Globus pallidus (tissue), 1 donor: Measurements from ENCODE around the gene INCENP.

Experiments used
- DNase-seq: peaks from one replicate; pipeline ENCODE4 v3.0.0-alpha.2; 2015; ENCODE audit warnings: low spot score

INCENP gene

DNA sequence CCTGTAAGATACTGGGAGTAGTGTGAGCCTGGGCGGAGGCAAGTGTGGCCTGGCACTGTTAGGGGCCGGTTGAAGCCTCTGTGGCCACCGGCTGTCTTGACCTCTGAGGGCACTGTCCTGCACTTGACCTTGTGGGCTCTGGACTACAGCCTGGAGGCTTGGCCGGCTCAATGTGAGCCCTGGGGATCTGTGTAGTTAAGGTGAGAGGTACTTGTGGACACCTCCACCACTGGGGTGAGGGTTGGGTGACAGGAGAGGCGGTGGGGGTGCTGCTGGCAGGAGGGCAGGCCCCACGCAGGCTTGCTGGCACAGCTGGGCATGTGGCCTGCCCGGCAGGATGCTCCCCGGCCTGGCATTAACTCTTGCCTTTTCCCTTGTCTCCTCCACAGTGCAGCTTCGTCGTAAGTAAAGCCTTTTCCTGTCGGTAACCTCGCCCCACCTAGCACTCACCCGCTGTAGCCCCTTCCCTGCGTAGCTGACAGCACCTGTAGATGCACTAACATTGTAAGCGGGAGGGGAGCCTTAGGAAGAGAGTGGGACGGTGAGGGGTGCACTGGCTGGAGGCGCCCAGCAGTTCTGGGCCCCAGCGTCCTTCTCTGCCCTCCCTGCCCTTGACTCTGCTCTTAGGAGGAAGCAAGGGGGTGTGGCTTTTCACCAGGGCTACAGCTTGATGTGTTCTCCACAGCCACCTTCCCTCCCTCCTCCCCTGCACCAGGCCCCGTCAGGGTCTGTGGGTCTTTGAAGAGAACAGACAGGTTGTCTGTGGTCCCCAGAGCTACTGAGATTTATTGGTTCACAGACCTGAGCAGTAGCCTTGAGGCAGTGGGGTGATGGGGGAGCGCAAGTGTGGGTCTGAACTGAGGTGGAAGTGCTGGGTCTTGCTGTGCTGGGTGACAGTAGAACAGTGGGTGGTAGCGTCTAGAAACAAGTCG lies 17.6 kb downstream of the INCENP start:
- DNase-seq = no peak

- DNase-seq = no peak
Measured at GRCh38 chr11:62142043-62142375, 18.2 kb downstream of the INCENP start.

- peak; percentile 57 for DNase-seq
Measured at GRCh38 chr11:62142921-62143320, 19.1 kb downstream of the INCENP start.

GRCh38 chr11:62143727-62144126 lies 19.9 kb downstream of the INCENP start:
- DNase-seq = no peak

- DNase-seq = no peak
Measured at GRCh38 chr11:62144641-62145255, 20.9 kb downstream of the INCENP start.

DNA sequence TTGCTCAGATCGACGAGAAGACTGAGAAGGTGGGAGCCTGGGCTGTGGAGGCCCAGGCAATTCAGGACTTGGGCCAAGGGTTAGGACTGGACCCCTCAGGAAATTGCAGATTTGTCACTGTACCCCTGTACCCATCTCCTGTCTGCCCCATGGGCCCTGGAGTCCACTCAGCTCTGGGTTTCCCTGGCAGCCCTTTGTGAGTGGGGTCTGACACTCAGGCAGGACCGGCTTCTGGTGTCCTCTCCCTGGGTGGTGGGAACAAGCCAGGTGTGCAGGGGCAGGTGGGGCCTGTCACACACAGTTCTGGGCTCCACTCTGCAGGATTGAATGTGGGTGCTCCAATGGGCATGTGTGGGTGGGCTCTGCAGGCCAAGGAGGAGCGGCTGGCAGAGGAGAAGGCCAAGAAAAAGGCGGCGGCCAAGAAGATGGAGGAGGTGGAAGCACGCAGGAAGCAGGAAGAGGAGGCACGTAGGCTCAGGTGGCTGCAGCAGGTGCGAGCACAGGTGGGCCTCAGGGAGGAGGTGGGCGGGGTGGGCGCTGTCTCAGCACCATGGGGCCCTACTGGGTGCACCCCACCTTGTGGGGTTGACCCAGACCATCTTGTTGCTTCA lies 21.6 kb downstream of the INCENP start:
- DNase-seq = no peak

DNA sequence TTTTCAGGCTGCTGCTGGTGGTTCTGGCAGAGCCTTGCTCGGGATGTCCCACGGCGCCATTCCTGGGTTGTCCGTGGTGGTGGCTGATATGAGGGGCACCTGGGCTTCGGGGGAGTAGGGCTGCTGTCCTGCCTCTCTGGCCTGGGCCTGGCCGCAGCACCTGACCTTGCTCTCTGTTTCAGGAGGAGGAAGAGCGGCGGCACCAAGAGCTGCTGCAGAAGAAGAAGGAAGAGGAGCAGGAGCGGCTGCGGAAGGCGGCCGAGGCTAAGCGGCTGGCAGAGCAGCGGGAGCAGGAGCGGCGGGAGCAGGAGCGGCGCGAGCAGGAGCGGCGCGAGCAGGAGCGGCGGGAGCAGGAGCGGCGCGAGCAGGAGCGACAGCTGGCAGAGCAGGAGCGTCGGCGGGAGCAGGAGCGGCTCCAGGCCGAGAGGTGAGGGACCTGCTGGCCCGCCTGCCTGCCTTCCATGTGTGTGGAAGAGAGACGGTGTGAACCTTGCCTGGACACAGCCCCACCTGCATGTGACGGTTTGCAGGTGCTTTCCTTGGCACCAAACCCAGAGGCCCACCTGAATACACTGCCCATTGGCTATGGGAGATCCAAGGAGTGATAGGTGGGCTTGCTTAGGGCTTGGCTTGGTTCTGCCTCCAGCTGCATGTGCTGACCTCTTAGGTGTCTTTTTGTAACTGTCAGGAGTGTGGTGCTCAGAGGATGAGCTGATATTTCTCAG lies 22.8 kb downstream of the INCENP start:
- no peak for DNase-seq

DNA sequence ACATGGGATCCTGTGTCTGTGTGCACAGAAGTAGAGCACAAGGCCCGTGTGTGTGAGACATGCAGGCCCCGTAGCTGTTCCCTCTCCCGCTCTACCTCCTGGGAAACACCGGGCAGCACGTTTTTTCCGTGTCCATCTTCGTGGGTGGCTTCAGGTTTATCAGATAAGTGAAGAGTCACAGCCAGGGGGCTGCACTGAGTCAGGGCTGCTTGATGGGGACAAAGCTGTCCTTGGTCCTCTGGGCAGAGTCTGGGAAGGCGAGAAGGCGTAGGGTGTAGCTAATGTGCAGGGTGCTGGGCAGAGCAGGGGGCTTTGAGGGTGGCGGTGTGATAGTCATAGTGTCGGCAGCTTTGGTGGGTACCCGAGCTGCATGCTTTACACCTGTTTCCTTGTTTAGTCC lies 23.7 kb downstream of the INCENP start:
- DNase-seq = no peak

DNA sequence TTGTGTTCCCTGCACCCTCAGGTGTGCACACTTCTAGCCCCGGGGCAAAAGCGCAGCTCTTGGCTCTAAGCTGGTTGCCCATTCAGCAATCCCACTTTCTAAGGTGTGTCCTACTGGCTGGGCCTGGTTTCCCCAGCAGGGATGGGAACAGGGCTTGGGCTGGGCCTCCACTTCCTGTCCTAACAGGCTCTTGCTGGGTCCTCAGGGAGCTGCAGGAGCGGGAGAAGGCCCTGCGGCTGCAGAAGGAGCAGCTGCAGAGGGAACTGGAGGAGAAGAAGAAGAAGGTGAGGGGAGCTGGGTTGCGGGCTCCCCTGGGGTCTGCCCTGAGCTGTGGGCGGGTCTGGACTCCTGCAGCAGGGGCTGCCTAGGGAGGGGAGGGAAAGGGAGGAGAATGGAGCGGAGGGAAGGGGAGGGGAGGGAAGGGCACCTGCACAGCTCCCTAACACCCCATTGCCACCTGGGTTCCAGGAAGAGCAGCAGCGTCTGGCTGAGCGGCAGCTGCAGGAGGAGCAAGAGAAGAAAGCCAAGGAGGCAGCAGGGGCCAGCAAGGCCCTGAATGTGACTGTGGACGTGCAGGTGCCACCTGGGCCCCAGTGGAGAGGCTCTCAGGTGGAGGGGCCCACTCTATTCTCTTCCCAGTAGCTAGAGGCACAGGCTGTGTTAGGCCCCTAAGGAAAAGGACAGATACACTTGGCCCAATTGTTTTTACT lies 24.6 kb downstream of the INCENP start:
- DNase-seq = no peak

DNA sequence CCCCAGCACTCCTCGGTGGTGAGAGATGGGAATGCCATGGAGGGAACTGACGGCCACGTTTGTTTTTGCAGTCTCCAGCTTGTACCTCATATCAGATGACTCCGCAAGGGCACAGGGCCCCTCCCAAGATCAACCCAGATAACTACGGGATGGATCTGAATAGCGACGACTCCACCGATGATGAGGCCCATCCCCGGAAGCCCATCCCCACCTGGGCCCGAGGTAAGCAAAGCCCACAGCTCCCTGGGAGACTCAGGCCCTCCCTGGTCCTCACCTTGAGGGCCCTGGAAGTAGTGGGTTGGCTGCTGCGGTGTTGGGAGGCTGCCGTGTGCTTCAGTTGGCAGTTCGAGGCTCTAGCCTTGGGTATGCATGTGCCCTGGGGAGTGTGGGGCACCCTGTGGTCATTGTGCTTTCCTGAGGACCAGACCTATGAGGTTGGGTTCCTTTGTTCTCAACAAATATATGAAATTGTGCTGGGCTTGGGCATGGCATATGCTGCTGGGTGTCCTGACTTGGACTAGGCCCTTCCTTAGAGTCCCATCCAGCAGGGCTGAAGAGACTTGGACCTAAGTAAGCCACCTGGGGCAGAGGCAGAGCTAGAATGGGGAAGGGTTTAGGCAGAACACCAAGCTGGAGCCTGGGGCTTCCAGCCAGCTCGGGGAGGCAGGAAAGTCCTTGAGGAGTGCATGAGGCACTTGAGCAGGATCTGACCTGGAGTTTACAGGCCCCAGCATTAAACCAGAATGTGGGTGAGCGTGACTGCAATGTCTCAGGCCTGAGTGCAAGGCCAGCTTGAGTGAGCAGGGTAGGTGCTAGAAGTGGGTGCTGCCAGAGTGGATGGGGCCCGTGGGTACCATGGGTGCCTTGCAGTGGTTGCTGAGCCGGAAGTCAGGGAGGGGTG lies 26.4 kb downstream of the INCENP start:
- no peak for DNase-seq

GRCh38 chr11:62150887-62151736 lies 27.3 kb downstream of the INCENP start:
- DNase-seq = no peak

DNA sequence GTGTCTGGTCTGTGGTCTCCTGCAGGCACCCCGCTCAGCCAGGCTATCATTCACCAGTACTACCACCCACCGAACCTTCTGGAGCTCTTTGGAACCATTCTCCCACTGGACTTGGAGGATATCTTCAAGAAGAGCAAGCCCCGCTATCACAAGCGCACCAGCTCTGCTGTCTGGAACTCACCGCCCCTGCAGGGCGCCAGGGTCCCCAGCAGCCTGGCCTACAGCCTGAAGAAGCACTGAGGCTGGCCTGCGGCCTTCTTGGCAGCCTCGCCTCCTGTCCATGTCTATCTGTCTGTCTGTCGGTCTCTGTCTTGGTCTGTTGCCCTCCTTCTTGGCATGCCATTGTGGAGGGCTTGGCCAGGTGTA lies 27.9 kb downstream of the INCENP start:
- no peak for DNase-seq

GRCh38 chr11:62152245-62153086 lies 28.7 kb downstream of the INCENP start:
- no peak for DNase-seq

DNA sequence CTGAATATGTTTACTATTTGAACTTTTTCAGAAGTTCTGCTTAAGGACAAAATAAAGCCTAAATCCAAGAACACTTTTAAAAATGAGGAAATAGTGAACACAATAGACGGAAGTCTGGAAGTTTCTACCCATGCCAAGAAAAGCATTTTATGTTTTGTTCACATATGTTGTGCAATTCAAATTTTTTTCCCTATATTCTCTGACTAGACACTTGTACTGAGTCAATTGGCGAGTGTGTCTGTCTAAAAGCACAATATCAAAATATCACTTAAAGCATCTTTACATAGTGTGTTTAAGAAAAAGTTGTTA lies 29.2 kb downstream of the INCENP start:
- DNase-seq = no peak

GRCh38 chr11:62153617-62154016 lies 29.8 kb downstream of the INCENP start:
- DNase-seq = no peak

DNA sequence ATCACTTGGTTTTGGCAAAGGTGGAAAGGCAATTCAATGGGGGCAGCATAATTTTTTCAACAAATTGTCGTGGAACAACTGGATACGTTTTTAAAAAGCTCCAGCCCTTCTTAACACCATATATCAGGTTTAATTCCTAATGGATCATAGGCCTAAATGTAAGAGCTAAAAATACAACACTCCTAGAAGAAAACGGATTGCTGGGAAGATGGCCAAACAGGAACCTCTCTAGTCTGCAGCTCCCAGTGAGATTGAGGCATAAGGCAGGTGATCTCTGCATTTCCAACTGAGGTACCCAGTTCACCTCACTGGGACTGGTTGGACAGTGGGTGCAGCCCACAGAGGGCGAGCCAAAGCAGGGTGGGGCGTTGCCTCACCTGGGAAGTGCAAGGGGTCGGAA lies 33.8 kb downstream of the INCENP start:
- DNase-seq = no peak

DNA sequence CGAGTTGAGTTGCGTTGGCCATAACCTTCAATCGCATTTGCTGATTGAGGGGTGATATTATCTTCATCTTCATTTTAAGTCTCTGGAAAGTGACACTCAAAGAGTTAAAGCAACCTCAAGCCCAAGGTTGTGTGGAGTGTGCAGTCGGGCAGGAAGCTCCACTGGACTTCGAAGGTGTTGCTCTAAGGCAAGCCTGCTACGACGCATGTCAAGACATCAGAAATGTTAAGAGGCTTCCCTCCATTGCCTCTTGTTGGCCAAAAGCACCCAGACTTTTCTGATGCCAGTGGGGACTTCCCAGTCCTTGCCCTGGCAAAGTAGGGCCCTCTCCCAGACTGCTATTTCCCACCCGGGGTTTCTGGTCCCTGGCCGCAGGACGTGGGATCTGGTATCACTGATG lies 42.6 kb downstream of the INCENP start:
- no peak for DNase-seq

DNA sequence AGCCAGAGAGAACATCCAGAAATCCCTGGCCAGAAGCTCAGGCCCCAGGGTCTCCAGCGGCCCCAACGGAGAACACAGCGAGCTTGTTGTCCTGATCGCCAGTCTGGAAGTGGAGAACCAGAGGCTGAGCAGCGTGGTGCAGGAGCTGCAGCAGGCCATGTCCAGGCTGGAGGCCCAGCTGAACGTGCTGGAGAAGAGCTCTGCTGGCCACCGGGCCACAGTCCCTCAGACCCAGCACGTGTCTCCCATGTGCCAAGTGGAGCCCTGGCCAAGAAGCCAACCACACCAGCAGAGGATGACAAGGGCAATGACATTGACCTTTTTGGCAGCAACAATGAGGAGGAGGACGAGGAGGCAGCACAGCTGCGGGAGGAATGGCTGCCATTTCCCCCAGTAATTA lies 45.6 kb downstream of the INCENP start:
- no peak for DNase-seq

DNA sequence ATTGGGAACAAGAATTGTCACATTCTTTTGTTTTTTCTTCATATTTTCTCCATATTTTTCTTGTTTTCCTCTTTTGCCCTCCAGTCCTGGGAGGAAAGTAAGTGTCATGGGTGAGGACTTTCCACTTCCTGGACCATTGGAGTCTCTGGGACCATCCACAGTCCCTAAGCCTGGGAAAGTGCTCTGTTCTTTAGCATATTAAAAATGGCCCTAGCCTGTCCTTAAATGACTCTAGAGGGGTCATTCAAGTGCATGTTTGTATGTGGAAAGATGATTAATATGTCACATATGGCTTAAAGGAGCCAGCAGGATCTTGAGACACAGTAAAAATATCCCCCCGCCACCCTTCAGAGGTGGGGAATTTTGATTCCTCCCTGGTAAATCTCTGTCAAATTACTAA lies 46.1 kb downstream of the INCENP start:
- DNase-seq = no peak
